ENCODE results near the gene ESR1. TPM values are rescaled to one million over a fixed set of nuclear protein-coding genes. Genes with fewer than 3 reads are reported as not detected.

ESR1 gene
- total and polyA plus RNA-seq, 4 experiments from 2014 or later, result 0.67 to 6.8 (median 2.4) TPM

DNA sequence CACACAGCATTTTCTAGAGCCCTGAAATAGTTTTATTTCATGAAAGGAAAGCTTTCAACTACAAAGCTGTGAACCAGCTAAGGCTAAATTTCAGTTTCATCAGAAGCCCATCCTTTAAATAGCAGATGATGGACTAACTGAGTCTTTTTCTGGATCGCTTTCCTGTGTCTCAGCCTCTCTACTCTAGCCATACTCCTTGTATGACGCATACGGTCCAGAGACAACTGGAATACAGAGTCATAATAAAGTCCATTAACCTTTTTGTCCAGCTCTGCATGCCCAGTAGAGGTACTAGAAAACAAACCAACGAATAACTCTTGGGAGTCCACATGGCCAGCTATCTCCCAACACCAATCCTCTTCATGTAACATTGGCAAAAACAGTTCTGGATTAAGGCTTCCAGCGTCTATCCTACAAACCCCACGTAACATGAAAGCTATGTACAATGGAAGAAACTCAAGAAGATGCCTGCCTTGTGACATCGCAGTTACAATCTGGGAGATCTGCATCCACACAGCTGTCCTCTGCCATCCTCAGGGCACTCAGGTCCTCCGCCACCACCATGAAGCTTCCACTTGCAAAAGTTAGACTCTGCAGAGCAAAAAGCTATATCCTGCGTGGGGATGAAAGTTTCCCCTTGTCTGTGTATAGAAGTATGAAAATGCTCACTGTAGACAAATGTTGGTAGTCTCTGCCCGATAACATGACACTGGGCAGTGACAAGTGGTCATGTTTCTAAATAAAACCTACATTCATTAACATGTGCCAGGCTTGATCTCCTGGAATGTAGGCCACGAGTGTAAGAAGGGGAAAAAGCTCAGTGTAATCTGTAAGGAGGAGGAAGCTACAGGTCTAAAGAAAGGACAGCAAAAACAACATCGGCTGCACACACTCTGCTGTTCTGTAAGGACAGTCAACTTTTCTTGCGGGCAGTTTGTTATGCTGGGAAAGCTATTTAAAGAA, 360.4 kb downstream of the ESR1 start:
- peak overlapping the region in 5 of 7 donors; percentile 48 to 79 (median 73) for H3K27ac Mint-ChIP-seq
- H3K36me3 ChIP-seq (ENCODE audit: insufficient read depth, low read length), result peaks cover 33% of the 10 kb centered on the region
- H3K36me3 Mint-ChIP-seq, result peaks cover 51 to 72% of the 10 kb centered on the region in 2 donors
- H3K9me3 ChIP-seq (ENCODE audit: control insufficient read depth in 1 of 2, low read length in 2 of 2), result no peaks in the 10 kb centered on the region
- H3K4me3 ChIP-seq (ENCODE audit: low read length in 2 of 2), result no peak overlapping the region
- H3K27me3 ChIP-seq (ENCODE audit: insufficient read depth, low read length), result no peaks in the 10 kb centered on the region
- peaks cover 29% of the 10 kb centered on the region for H3K4me1 ChIP-seq (ENCODE audit: insufficient read depth, low read length)
- H3K4me1 Mint-ChIP-seq, result peaks cover 36 to 46% (median 43%) of the 10 kb centered on the region in 4 donors
- ChIA-PET CTCF (ENCODE audit: partially characterized antibody) (interaction anchor here (0.6 to 1.7 kb wide), 4 partner anchors 8 to 38 kb away, joined by 3 to 9 read pairs (median 4); no protein-coding TSS in a partner anchor), POLR2A (ENCODE audit: partially characterized antibody) (interaction anchor here (4.0 kb wide), 1 partner anchor 17 kb away, joined by 31 read pairs; no protein-coding TSS in a partner anchor)
- DNase-seq, result no peak
- peak overlapping the region in 1 of 8 donors; percentile 52 for H3K4me3 Mint-ChIP-seq
- H3K27me3 Mint-ChIP-seq, result no peaks in the 10 kb centered on the region
- H3K9me3 Mint-ChIP-seq, result peaks cover 0 to 3% (median 0%) of the 10 kb centered on the region in 8 donors
- intact Hi-C loops (cut with micrococcal nuclease), result no loop called here
- no peak overlapping the region for H3K27ac ChIP-seq (ENCODE audit: low read depth, low read length)

DNA sequence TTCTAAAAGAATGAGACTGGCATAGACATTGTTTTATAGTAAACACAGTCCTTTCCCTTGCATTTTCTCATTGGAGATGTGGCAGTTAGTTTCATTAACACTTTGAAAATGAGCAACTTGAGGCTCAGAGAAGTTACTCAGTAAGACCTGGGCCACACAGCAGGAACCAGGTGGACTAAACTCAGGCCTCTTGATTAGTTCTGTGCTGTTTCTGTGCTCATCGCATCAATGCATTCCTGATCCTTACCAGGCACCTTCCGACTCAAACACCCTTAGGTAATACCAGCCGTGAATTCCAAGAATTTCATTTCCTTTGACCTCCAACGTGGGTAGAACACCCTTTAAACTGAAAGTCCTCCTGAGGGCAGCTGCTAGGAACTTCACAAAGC, 362.8 kb downstream of the ESR1 start:
- no peaks in the 10 kb centered on the region for H3K27me3 ChIP-seq (ENCODE audit: insufficient read depth, low read length)
- Mint-ChIP-seq H3K36me3 (peaks cover 55 to 70% of the 10 kb centered on the region in 2 donors), H3K27me3 (no peaks in the 10 kb centered on the region), H3K9me3 (peaks cover 0 to 3% (median 0%) of the 10 kb centered on the region in 8 donors), H3K27ac (peak overlapping the region; percentile 86 to 97 (median 94)), H3K4me1 (peaks cover 49 to 62% (median 54%) of the 10 kb centered on the region in 4 donors), H3K4me3 (peak overlapping the region in 7 of 8 donors; percentile 43 to 84 (median 77))
- DNase-seq, result no peak
- intact Hi-C loops (cut with micrococcal nuclease), result loop anchor here (5.0 kb wide), 2 partner anchors 37 to 72 kb away; no protein-coding TSS in a partner anchor
- POLR2A ChIA-PET (ENCODE audit: partially characterized antibody), result interaction anchor here (0.6 to 7.1 kb wide), 9 partner anchors 9 to 63 kb away, joined by 3 to 179 read pairs (median 7); no protein-coding TSS in a partner anchor
- CTCF ChIA-PET (ENCODE audit: partially characterized antibody), result interaction anchor here (0.8 to 1.3 kb wide), 4 partner anchors 18 to 64 kb away, joined by 3 read pairs; no protein-coding TSS in a partner anchor
- peak overlapping the region in 1 of 2 donors; percentile 6 for H3K4me3 ChIP-seq (ENCODE audit: low read length in 2 of 2)
- H3K36me3 ChIP-seq (ENCODE audit: insufficient read depth, low read length), result peaks cover 28% of the 10 kb centered on the region
- H3K4me1 ChIP-seq (ENCODE audit: insufficient read depth, low read length), result peaks cover 47% of the 10 kb centered on the region
- peak overlapping the region; percentile 71 for H3K27ac ChIP-seq (ENCODE audit: low read depth, low read length)
- no peaks in the 10 kb centered on the region for H3K9me3 ChIP-seq (ENCODE audit: control insufficient read depth in 1 of 2, low read length in 2 of 2)

DNA sequence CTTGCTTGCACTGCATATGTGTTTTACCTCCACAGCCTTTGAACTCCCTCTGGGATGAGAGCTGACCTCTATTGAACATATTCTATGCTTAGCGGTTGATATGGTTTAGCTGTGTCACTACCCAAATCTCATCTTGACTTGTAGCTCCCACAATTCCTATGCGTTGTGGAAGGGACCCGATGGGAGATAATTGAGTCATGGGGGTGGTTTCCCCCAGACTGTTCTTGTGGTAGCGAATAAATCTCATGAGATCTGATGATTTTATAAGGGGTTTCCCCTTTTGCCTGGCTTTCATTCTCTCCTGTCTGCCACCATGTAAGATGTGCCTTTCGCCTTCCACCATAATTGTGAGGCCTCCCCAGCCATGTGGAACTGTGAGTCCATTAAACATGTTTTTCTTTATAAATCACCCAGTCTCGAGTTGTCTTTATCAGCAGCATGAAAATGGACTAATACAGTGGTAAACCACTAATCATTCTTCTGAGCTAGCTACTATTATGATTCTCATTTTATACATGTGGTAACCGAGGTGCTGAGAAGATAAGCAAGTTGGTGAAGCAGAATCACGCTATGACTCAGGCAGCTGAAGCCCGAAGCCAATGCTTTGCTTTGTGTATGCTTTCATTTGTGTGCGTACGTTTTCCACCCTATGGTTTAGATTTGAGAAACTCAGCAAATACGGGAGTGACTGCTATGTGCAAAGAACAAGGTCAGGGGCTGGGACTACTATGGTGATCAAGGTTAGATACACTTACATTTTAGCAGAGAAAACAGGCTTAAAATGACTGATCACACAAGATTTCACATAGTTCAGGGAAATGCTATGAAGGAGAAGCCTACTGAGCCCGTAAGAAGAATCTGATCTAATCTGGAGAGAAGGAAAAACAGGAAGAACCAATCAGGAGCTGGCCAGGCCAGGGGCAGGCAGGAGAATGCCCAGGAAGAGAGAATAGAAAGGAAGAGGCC, 363.5 kb downstream of the ESR1 start:
- peak overlapping the region; percentile 86 to 97 (median 94) for H3K27ac Mint-ChIP-seq
- Histone ChIP-seq H3K36me3 (ENCODE audit: insufficient read depth, low read length) (peaks cover 30% of the 10 kb centered on the region), H3K4me3 (ENCODE audit: low read length in 2 of 2) (peak overlapping the region; percentile 41 to 44), H3K9me3 (ENCODE audit: control insufficient read depth in 1 of 2, low read length in 2 of 2) (no peaks in the 10 kb centered on the region), H3K27ac (ENCODE audit: low read depth, low read length) (peak overlapping the region; percentile 71), H3K27me3 (ENCODE audit: insufficient read depth, low read length) (no peaks in the 10 kb centered on the region), H3K4me1 (ENCODE audit: insufficient read depth, low read length) (peaks cover 47% of the 10 kb centered on the region)
- intact Hi-C loops (cut with micrococcal nuclease), result loop anchor here (1.0 to 5.0 kb wide), 3 partner anchors 14 to 71 kb away; no protein-coding TSS in a partner anchor
- H3K36me3 Mint-ChIP-seq, result peaks cover 58 to 71% of the 10 kb centered on the region in 2 donors
- H3K4me1 Mint-ChIP-seq, result peaks cover 49 to 62% (median 55%) of the 10 kb centered on the region in 4 donors
- CTCF ChIA-PET (ENCODE audit: partially characterized antibody), result interaction anchor here (0.8 to 5.3 kb wide), 6 partner anchors 9 to 63 kb away, joined by 3 to 20 read pairs (median 3); no protein-coding TSS in a partner anchor
- DNase-seq, result peak; percentile 54 to 85 (median 60)
- no peaks in the 10 kb centered on the region for H3K27me3 Mint-ChIP-seq
- peaks cover 0 to 3% (median 0%) of the 10 kb centered on the region in 8 donors for H3K9me3 Mint-ChIP-seq
- POLR2A ChIA-PET (ENCODE audit: partially characterized antibody), result interaction anchor here (0.6 to 7.1 kb wide), 9 partner anchors 8 to 63 kb away, joined by 3 to 179 read pairs (median 7); no protein-coding TSS in a partner anchor
- H3K4me3 Mint-ChIP-seq, result peak overlapping the region; percentile 43 to 84 (median 76)

DNA sequence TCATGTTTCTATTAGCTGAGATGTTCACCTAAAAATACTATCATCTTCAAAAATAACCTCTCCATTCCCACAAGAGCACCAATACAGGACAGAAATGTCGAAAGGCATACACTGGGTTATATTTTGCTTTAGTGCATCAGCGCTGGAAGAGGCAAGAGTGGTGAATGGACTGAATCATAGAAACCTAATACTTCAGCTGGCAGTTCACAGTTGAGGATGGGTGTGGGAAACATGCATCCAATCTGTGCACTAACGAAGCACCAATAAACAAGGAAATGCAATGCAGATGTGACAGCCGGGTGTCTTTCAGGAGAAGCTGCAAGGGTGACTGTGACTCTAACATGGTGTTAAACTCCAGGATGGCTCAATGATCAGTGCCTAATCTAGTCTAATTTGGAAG, 365.8 kb downstream of the ESR1 start:
- no peak for DNase-seq
- intact Hi-C loops (cut with micrococcal nuclease), result loop anchor here (5.0 kb wide), 2 partner anchors 34 to 69 kb away; no protein-coding TSS in a partner anchor
- Histone ChIP-seq H3K9me3 (ENCODE audit: control insufficient read depth in 1 of 2, low read length in 2 of 2) (no peaks in the 10 kb centered on the region), H3K4me3 (ENCODE audit: low read length in 2 of 2) (no peak overlapping the region), H3K27me3 (ENCODE audit: insufficient read depth, low read length) (no peaks in the 10 kb centered on the region), H3K27ac (ENCODE audit: low read depth, low read length) (peak overlapping the region; percentile 32), H3K4me1 (ENCODE audit: insufficient read depth, low read length) (peaks cover 52% of the 10 kb centered on the region), H3K36me3 (ENCODE audit: insufficient read depth, low read length) (peaks cover 33% of the 10 kb centered on the region)
- H3K36me3 Mint-ChIP-seq, result peaks cover 57 to 67% of the 10 kb centered on the region in 2 donors
- peak overlapping the region in 4 of 8 donors; percentile 8 to 40 (median 26) for H3K4me3 Mint-ChIP-seq
- H3K9me3 Mint-ChIP-seq, result peaks cover 0 to 3% (median 0%) of the 10 kb centered on the region in 8 donors
- CTCF ChIA-PET (ENCODE audit: partially characterized antibody), result interaction anchor here (1.8 to 5.3 kb wide), 2 partner anchors 10 to 12 kb away, joined by 4 to 20 read pairs; no protein-coding TSS in a partner anchor
- H3K27ac Mint-ChIP-seq, result peak overlapping the region; percentile 13 to 86 (median 74)
- H3K27me3 Mint-ChIP-seq, result no peaks in the 10 kb centered on the region
- POLR2A ChIA-PET (ENCODE audit: partially characterized antibody), result interaction anchor here (7.1 kb wide), 1 partner anchor 12 kb away, joined by 179 read pairs; no protein-coding TSS in a partner anchor
- peaks cover 47 to 60% (median 51%) of the 10 kb centered on the region in 4 donors for H3K4me1 Mint-ChIP-seq

DNA sequence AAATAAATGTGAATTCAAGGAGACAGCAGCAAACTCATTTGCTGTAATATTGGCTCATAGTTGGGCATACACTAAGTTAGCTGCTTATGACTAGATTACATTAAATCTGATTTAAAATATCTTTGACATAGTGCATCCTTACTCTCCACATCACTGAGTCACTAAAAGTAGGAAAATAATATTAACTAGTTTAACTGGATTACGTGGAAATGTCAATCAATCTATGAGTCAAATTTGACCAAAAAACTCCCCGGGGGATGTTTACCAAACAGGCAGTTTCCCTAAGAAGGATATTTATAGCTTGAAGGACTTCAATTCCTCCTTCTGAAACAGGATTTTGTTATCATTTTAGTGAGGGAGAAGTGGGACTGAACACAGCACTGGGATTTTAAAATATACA, 366.5 kb downstream of the ESR1 start:
- Histone ChIP-seq H3K36me3 (ENCODE audit: insufficient read depth, low read length) (peaks cover 40% of the 10 kb centered on the region), H3K27me3 (ENCODE audit: insufficient read depth, low read length) (no peaks in the 10 kb centered on the region), H3K9me3 (ENCODE audit: control insufficient read depth in 1 of 2, low read length in 2 of 2) (no peaks in the 10 kb centered on the region), H3K27ac (ENCODE audit: low read depth, low read length) (peak overlapping the region; percentile 32), H3K4me3 (ENCODE audit: low read length in 2 of 2) (no peak overlapping the region), H3K4me1 (ENCODE audit: insufficient read depth, low read length) (peaks cover 52% of the 10 kb centered on the region)
- Mint-ChIP-seq H3K9me3 (peaks cover 0 to 3% (median 0%) of the 10 kb centered on the region in 8 donors), H3K4me3 (peak overlapping the region in 3 of 8 donors; percentile 8 to 32 (median 13)), H3K4me1 (peaks cover 44 to 57% (median 49%) of the 10 kb centered on the region in 4 donors), H3K27ac (peak overlapping the region in 5 of 7 donors; percentile 52 to 86 (median 81)), H3K36me3 (peaks cover 54 to 68% of the 10 kb centered on the region in 2 donors), H3K27me3 (no peaks in the 10 kb centered on the region)
- ChIA-PET POLR2A (ENCODE audit: partially characterized antibody) (interaction anchor here (7.1 kb wide), 1 partner anchor 12 kb away, joined by 179 read pairs; no protein-coding TSS in a partner anchor), CTCF (ENCODE audit: partially characterized antibody) (interaction anchor here (0.7 to 5.3 kb wide), 3 partner anchors 9 to 60 kb away, joined by 3 to 20 read pairs (median 3); no protein-coding TSS in a partner anchor)
- no peak for DNase-seq
- intact Hi-C loops (cut with micrococcal nuclease), result loop anchor here (5.0 kb wide), 2 partner anchors 33 to 68 kb away; no protein-coding TSS in a partner anchor

DNA sequence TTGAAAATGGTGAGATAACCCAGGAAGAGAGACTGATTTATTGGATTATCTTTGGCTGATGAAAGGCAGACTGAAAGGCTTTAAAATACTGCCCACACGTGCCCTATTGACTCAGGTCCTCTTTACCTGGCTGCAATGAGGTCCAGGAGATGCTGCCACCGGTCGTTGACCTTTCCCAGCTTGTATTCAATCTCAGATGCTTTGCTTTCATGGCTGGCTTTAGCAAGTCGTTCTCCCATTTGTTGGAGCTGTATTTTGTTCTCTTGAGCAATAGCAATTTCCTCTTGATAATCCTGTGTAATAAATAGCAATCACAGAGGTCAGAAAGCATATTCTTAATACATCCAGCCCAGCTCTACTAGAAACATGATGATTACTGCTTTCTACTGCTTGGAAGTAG, 368.8 kb downstream of the ESR1 start:
- no peaks in the 10 kb centered on the region for H3K9me3 Mint-ChIP-seq
- CTCF ChIA-PET (ENCODE audit: partially characterized antibody), result interaction anchor here (5.3 kb wide), 1 partner anchor 9 kb away, joined by 20 read pairs; no protein-coding TSS in a partner anchor
- H3K36me3 ChIP-seq (ENCODE audit: insufficient read depth, low read length), result peaks cover 41% of the 10 kb centered on the region
- no peaks in the 10 kb centered on the region for H3K27me3 ChIP-seq (ENCODE audit: insufficient read depth, low read length)
- DNase-seq, result no peak
- H3K4me1 Mint-ChIP-seq, result peaks cover 42 to 60% (median 48%) of the 10 kb centered on the region in 4 donors
- intact Hi-C loops (cut with micrococcal nuclease), result no loop called here
- peaks cover 51 to 66% of the 10 kb centered on the region in 2 donors for H3K36me3 Mint-ChIP-seq
- H3K4me1 ChIP-seq (ENCODE audit: insufficient read depth, low read length), result peaks cover 54% of the 10 kb centered on the region
- no peak overlapping the region for H3K4me3 ChIP-seq (ENCODE audit: low read length in 2 of 2)
- peak overlapping the region in 2 of 7 donors; percentile 42 to 46 for H3K27ac Mint-ChIP-seq
- no peaks in the 10 kb centered on the region for H3K9me3 ChIP-seq (ENCODE audit: control insufficient read depth in 1 of 2, low read length in 2 of 2)
- H3K27me3 Mint-ChIP-seq, result no peaks in the 10 kb centered on the region
- H3K27ac ChIP-seq (ENCODE audit: low read depth, low read length), result no peak overlapping the region
- POLR2A ChIA-PET (ENCODE audit: partially characterized antibody), result interaction anchor here (7.1 kb wide), 1 partner anchor 9 kb away, joined by 179 read pairs; no protein-coding TSS in a partner anchor
- no peak overlapping the region for H3K4me3 Mint-ChIP-seq
